AG10803 (cell line): ENCODE measurements around the gene TES.
A peak's percentile ranks its signal among the peaks of the same experiment; 100 is the strongest.

ENCODE experiments used
- DNase-seq: peaks from one replicate; pipeline ENCODE4 v3.0.0; 2010; ENCODE audit warnings: low read depth
- H3K4me3 ChIP-seq: 2 replicates; pipeline ENCODE4 v1.5.1; 2011; ENCODE audit warnings: mild to moderate bottlenecking, low read length, control low read depth
- TF ChIP-seq, protein P1 (sequence below): conservative IDR thresholded peaks from 2 replicates; pipeline ENCODE4 v1.5.1; 2011; ENCODE audit warnings: mild to moderate bottlenecking, low read length, control low read depth, inconsistent platforms

Gene TES

GRCh38 chr7:116232350-116232749, 22.0 kb downstream of the TES start:
- TF ChIP-seq, protein P1, sequence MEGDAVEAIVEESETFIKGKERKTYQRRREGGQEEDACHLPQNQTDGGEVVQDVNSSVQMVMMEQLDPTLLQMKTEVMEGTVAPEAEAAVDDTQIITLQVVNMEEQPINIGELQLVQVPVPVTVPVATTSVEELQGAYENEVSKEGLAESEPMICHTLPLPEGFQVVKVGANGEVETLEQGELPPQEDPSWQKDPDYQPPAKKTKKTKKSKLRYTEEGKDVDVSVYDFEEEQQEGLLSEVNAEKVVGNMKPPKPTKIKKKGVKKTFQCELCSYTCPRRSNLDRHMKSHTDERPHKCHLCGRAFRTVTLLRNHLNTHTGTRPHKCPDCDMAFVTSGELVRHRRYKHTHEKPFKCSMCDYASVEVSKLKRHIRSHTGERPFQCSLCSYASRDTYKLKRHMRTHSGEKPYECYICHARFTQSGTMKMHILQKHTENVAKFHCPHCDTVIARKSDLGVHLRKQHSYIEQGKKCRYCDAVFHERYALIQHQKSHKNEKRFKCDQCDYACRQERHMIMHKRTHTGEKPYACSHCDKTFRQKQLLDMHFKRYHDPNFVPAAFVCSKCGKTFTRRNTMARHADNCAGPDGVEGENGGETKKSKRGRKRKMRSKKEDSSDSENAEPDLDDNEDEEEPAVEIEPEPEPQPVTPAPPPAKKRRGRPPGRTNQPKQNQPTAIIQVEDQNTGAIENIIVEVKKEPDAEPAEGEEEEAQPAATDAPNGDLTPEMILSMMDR: no peak
- no peak for DNase-seq
- H3K4me3 ChIP-seq: no peak overlapping the region

DNA sequence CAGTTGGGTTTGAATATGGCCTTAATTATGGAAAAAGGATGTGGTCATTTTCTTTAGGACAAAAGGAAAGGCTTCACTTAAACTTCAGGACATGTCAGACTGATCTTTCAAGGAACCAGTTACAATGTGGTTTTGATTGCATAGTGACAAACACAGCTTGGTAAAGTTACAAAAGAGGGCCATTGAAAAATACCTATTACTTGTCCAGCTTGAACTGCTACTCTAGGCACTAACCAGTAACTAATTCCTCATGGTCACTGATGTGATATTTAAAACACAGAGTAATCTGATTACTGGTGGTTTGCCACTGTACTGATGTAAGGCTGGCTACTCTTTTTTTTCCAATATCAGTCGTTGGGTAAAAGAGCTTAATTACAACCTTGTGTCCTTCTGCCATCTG, 22.6 kb downstream of the TES start:
- TF ChIP-seq, protein P1: no peak
- peak; percentile 50 for DNase-seq
- H3K4me3 ChIP-seq: no peak overlapping the region

- TF ChIP-seq, protein P1: no peak
- H3K4me3 ChIP-seq: no peak overlapping the region
- no peak for DNase-seq
These were observed 24.3 kb downstream of the TES start for GRCh38 chr7:116234517-116235200.

DNA sequence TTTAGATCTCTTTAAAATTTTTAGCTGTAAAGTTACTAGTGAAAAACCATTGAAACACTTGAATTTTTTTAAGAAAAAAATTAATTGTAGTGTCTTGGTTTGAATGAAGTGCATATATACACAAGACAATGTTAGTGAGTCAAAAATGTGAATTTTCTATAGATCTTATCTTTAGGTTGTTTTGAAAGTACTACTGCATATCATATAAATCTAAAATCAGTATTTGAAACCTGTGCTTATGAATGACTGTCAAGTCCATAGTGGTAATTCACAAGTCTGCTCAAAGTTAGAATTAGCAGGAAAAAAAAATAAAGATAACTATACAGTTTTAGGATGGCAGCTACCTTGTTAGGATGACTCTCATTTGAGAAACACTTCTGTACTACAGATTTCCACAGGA, 25.0 kb downstream of the TES start:
- TF ChIP-seq, protein P1: no peak
- no peak overlapping the region for H3K4me3 ChIP-seq
- DNase-seq: no peak

- peak; percentile 58 for DNase-seq
- TF ChIP-seq, protein P1: peak; percentile 64
- H3K4me3 ChIP-seq: no peak overlapping the region
These were observed 25.8 kb downstream of the TES start for GRCh38 chr7:116236020-116236630.

DNA sequence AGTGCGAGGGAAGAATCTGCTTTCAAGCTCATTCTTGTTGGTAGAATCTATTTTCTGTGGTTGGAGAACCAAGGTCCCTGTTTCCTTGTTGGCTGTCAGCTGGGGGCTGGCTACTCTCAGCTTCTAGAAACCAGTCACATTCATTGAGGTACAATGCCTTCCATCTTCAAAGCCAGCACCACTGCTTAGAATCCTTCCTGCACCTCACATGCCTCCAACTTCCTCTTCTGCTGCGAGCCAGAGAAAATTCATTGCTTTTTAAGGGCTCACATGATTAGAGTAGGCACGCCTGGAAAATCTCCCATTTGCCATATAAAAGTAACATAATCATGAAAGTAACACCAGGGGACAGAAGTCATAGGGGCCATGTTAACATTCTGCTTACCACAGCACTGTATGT, 28.7 kb downstream of the TES start:
- TF ChIP-seq, protein P1: no peak
- no peak for DNase-seq

DNA sequence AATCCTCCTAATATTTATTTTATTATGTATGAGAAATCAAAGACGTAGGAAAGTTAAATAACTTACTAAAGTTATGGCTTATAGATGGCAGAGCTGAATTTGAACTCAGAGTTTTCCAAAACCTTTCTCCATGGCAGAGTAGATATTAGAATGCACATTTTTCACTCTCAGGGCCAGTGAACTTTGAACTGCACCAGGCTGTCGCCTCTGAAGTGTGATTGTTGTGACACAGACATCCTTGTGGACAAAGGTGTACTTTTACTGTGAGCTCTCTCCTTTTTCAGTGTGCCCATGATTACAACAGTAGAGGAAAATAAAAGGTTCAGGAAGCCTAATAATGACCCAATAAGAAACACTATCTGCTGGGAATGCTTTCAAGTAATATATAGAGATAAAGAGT, 29.1 kb downstream of the TES start:
- no peak for DNase-seq
- TF ChIP-seq, protein P1: no peak
- no peak overlapping the region for H3K4me3 ChIP-seq

More for the DNA sequence above, 28.7 kb downstream of the TES start:
- H3K4me3 ChIP-seq: no peak overlapping the region
